ENCODE results near the gene CGB8.

- TF ChIP-seq ZNF274 (IDR thresholded peaks at IDR 0.05; ENCODE audit: low read depth, low read length) (no peak), YY1 (IDR thresholded peaks at IDR 0.05; ENCODE audit: insufficient read depth, insufficient read length) (no peak), SUZ12 (IDR thresholded peaks at IDR 0.05; ENCODE audit: extremely low read depth, insufficient read depth, insufficient read length) (no peak)
These were observed 10.1 kb upstream of the CGB8 start for GRCh38 chr19:49059053-49059452.

All from NT2/D1 (cell line).